Vagina (tissue), 2 donors: ENCODE measurements around the gene SEMA4D.

Source experiments
- CTCF ChIP-seq, 3 experiments: fragments of 450-650 bp in 2 of 3; fragments of 200-600 bp in 1 of 3; sonication (generic) in 1 of 3; IDR thresholded peaks; one replicate each; pipeline ENCODE4 v1.5.1; 2017 to 2019; ENCODE audit warnings: antibody characterized with exemption in 3 of 3, mild to moderate bottlenecking in 2 of 3, moderate library complexity in 2 of 3
- POLR2A ChIP-seq, 2 donors: fragments of 450-650 bp; IDR thresholded peaks; one replicate each; pipeline ENCODE4 v1.6.1; 2017; ENCODE audit warnings: antibody characterized with exemption in 2 of 2, mild to moderate bottlenecking in 2 of 2, moderate library complexity in 2 of 2

DNA sequence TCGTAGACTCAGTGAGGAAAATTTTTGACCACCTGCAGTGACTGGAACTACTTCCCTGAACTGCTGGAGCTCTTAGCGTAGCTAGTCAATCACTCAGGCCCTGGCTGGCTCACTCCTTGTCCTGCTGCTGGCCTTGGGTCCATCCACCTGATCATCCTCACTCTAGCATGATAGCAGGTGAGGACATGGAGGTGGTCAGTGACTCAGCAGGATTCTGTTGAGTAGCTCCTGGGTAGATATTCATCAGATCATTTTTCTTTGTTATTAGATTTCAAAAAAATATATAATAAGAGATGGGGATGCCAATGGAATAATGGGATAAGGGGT lies 25.0 kb upstream of the SEMA4D start:
- TF ChIP-seq CTCF (IDR thresholded peaks at IDR 0.05) (no peak), POLR2A (IDR thresholded peaks at IDR 0.05) (no peak)
